SK-N-MC (cell line): ENCODE data around the gene ADAMTS19.

Source experiments
- EZH2 ChIP-seq: fragments of 200-600 bp; sonication (generic); IDR thresholded peaks from one replicate; pipeline ENCODE4 v1.6.1; 2017; ENCODE audit warnings: antibody characterized with exemption
- POLR2AphosphoS5 ChIP-seq: IDR thresholded peaks from 2 replicates; pipeline ENCODE4 v1.6.1; 2012; ENCODE audit warnings: mild to moderate bottlenecking, low read depth, low read length, borderline replicate concordance

- TF ChIP-seq POLR2AphosphoS5 (no peak), EZH2 (no peak)
Measured at GRCh38 chr5:129601576-129601975, 141.5 kb downstream of the ADAMTS19 start.
